MM.1S (cell line): ENCODE measurements around the gene ROCK2.
A peak's percentile ranks its signal among the peaks of the same experiment; 100 is the strongest.

ENCODE experiments used
- DNase-seq: peaks from one replicate; pipeline ENCODE4 v3.0.0-alpha.2; 2015
- H2AFZ ChIP-seq: fragments of 300-600 bp; sonication (generic); 2 replicates; pipeline ENCODE4 v1.6.0; 2016; ENCODE audit warnings: antibody characterized with exemption, low read length
- H3F3A ChIP-seq: fragments of 300-600 bp; sonication (generic); 2 replicates; pipeline ENCODE4 v1.6.1; 2016; ENCODE audit warnings: mild to moderate bottlenecking, antibody characterized with exemption, low read length, moderate library complexity, mixed read lengths; ENCODE audit not compliant: insufficient read depth
- H3K27ac ChIP-seq: fragments of 300-600 bp; sonication (generic); 2 replicates; pipeline ENCODE4 v1.5.1; 2016; ENCODE audit warnings: mild to moderate bottlenecking, low read length
- H3K27me3 ChIP-seq: fragments of 300-600 bp; sonication (generic); replicated peaks from 2 replicates; pipeline ENCODE4 v1.6.0; 2016; ENCODE audit warnings: low read length; ENCODE audit not compliant: insufficient read depth
- H3K36me3 ChIP-seq: fragments of 300-600 bp; sonication (generic); replicated peaks from 2 replicates; pipeline ENCODE4 v1.6.1; 2016; ENCODE audit warnings: mild to moderate bottlenecking, low read length, mixed read lengths; ENCODE audit not compliant: insufficient read depth
- H3K4me1 ChIP-seq: fragments of 300-600 bp; sonication (generic); 2 replicates; pipeline ENCODE4 v1.6.1; 2016; ENCODE audit warnings: low read length, mixed read lengths
- H3K4me2 ChIP-seq: fragments of 300-600 bp; sonication (generic); 2 replicates; pipeline ENCODE4 v1.6.0; 2016; ENCODE audit warnings: low read depth, low read length
- H3K4me3 ChIP-seq: fragments of 300-600 bp; sonication (generic); 2 replicates; pipeline ENCODE4 v1.5.1; 2016; ENCODE audit warnings: low read length, mixed read lengths
- H3K79me2 ChIP-seq: fragments of 300-600 bp; sonication (generic); 2 replicates; pipeline ENCODE4 v1.6.1; 2016; ENCODE audit warnings: mixed run types, low read length, mixed read lengths
- H3K9ac ChIP-seq: fragments of 300-600 bp; sonication (generic); 2 replicates; pipeline ENCODE4 v1.6.1; 2016; ENCODE audit warnings: low read length, mixed read lengths
- H3K9me2 ChIP-seq: fragments of 300-600 bp; sonication (generic); replicated peaks from 2 replicates; pipeline ENCODE4 v1.6.1; 2016; ENCODE audit warnings: mild to moderate bottlenecking, low read length, mixed read lengths; ENCODE audit not compliant: insufficient read depth
- H3K9me3 ChIP-seq: fragments of 300-600 bp; sonication (generic); replicated peaks from 2 replicates; pipeline ENCODE4 v1.6.1; 2016; ENCODE audit warnings: mild to moderate bottlenecking, low read length, mixed read lengths; ENCODE audit not compliant: insufficient read depth
- H4K20me1 ChIP-seq: fragments of 300-600 bp; sonication (generic); 2 replicates; pipeline ENCODE4 v1.6.1; 2016; ENCODE audit warnings: mild to moderate bottlenecking, low read length, moderate library complexity, mixed read lengths; ENCODE audit not compliant: insufficient read depth
- CTCF ChIP-seq: fragments of 300-600 bp; sonication (generic); IDR thresholded peaks from 2 replicates; pipeline ENCODE4 v1.5.1; 2016; ENCODE audit warnings: antibody characterized with exemption, low read length, mixed read lengths
- EZH2 ChIP-seq: fragments of 300-600 bp; sonication (generic); optimal IDR thresholded peaks from 2 replicates; pipeline ENCODE3; 2017; ENCODE audit warnings: low read depth, mild to moderate bottlenecking, antibody characterized with exemption, low read length, mixed read lengths
- EZH2phosphoT487 ChIP-seq: fragments of 300-600 bp; sonication (generic); IDR thresholded peaks from 2 replicates; pipeline ENCODE4 v1.6.1; 2018; ENCODE audit warnings: antibody characterized with exemption, low read length

Gene ROCK2

GRCh38 chr2:11275910-11276309 lies 68.5 kb downstream of the ROCK2 start:
- Histone ChIP-seq H4K20me1 (no peaks in the 10 kb centered on the region), H3K27me3 (no peaks in the 10 kb centered on the region), H3K79me2 (peaks cover 9% of the 10 kb centered on the region; the same call in 1 of the 2 replicates)

GRCh38 chr2:11270891-11271290 lies 73.5 kb downstream of the ROCK2 start:
- Histone ChIP-seq H3K4me1 (0 out of 2 replicates have a peak, but pooled peaks cover 1% of the 10 kb centered on the region), H3K9me2 (no peaks in the 10 kb centered on the region), H3K4me2 (no peak overlapping the region), H2AFZ (no peak overlapping the region), H3K27me3 (no peaks in the 10 kb centered on the region), H3K4me3 (no peak overlapping the region), H3K27ac (no peak overlapping the region), H3K79me2 (peaks cover 9% of the 10 kb centered on the region; the same call in 1 of the 2 replicates), H3K36me3 (no peaks in the 10 kb centered on the region), H4K20me1 (no peaks in the 10 kb centered on the region), H3K9ac (no peak overlapping the region), H3F3A (peaks cover 7% of the 10 kb centered on the region; the same call in 1 of the 2 replicates), H3K9me3 (no peaks in the 10 kb centered on the region)
- no peak for TF ChIP-seq EZH2
- no peak for TF ChIP-seq CTCF
- no peak for TF ChIP-seq EZH2phosphoT487
- DNase-seq = no peak

More at GRCh38 chr2:11275910-11276309, 68.5 kb downstream of the ROCK2 start:
- H3K4me1 ChIP-seq = 0 out of 2 replicates have a peak, but pooled peaks cover 2% of the 10 kb centered on the region
- H3K36me3 ChIP-seq = no peaks in the 10 kb centered on the region
- H2AFZ ChIP-seq = no peak overlapping the region
- peaks cover 9% of the 10 kb centered on the region; the same call in 1 of the 2 replicates for H3F3A ChIP-seq
- H3K9me3 ChIP-seq = no peaks in the 10 kb centered on the region
- no peak overlapping the region for H3K4me3 ChIP-seq
- no peaks in the 10 kb centered on the region for H3K9me2 ChIP-seq
- H3K27ac ChIP-seq = no peak overlapping the region; the same call in 1 of the 2 replicates
- peak overlapping the region; percentile 17; the same call in 1 of the 2 replicates for H3K4me2 ChIP-seq
- DNase-seq = peak; percentile 24
- no peak for TF ChIP-seq CTCF
- no peak overlapping the region for H3K9ac ChIP-seq

- Histone ChIP-seq H3K27ac (no peak overlapping the region), H3K27me3 (no peaks in the 10 kb centered on the region), H3K4me1 (no peaks in the 10 kb centered on the region), H3K9ac (no peak overlapping the region), H3K4me3 (no peak overlapping the region), H3K79me2 (no peaks in the 10 kb centered on the region), H3K9me3 (no peaks in the 10 kb centered on the region), H3F3A (no peaks in the 10 kb centered on the region), H2AFZ (no peak overlapping the region), H4K20me1 (no peaks in the 10 kb centered on the region), H3K9me2 (no peaks in the 10 kb centered on the region), H3K4me2 (no peak overlapping the region), H3K36me3 (no peaks in the 10 kb centered on the region)
- no peak for DNase-seq
- TF ChIP-seq EZH2phosphoT487 (no peak), CTCF (no peak), EZH2 (no peak)
Observed at GRCh38 chr2:11267931-11268330, 76.5 kb downstream of the ROCK2 start.
